Breast epithelium (tissue), 3 donors: Measurements from ENCODE around the gene BRDT.

Source experiments
- POLR2A ChIP-seq: fragments of 450-650 bp; IDR thresholded peaks from one replicate; pipeline ENCODE4 v1.6.1; 2016; ENCODE audit warnings: antibody characterized with exemption, mild to moderate bottlenecking, moderate library complexity
- POLR2AphosphoS5 ChIP-seq, 3 donors: sonication (generic); formaldehyde crosslinking; IDR thresholded peaks; one replicate each; pipeline ENCODE4 v1.6.1; 2017; ENCODE audit warnings: antibody characterized with exemption in 3 of 3
- TF ChIP-seq, protein P1 (sequence below), 3 donors: fragments of 450-650 bp; IDR thresholded peaks; one replicate each; pipeline ENCODE4 v1.5.1; 2016 to 2017; ENCODE audit warnings: antibody characterized with exemption in 3 of 3, mild to moderate bottlenecking in 3 of 3, moderate library complexity in 3 of 3

DNA sequence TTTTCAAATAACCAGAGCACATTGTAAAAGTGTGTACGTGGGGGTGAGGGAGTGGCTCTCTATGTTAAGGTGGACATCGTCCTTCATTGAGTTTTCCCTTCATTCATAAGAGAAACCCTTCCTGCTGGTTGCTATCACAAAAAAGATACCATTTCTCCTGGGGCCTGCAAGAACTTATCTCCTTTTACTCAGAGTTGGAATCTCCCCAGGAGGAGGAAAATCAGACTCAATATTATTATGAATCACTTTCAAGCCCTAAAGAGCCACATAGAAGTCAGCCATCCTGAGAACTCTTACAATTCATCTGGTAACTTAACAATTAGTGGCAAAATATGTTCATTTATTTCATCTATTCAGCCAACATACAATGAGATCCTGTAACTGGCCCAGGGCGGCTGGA, 36.2 kb upstream of the BRDT start:
- TF ChIP-seq, protein P1, sequence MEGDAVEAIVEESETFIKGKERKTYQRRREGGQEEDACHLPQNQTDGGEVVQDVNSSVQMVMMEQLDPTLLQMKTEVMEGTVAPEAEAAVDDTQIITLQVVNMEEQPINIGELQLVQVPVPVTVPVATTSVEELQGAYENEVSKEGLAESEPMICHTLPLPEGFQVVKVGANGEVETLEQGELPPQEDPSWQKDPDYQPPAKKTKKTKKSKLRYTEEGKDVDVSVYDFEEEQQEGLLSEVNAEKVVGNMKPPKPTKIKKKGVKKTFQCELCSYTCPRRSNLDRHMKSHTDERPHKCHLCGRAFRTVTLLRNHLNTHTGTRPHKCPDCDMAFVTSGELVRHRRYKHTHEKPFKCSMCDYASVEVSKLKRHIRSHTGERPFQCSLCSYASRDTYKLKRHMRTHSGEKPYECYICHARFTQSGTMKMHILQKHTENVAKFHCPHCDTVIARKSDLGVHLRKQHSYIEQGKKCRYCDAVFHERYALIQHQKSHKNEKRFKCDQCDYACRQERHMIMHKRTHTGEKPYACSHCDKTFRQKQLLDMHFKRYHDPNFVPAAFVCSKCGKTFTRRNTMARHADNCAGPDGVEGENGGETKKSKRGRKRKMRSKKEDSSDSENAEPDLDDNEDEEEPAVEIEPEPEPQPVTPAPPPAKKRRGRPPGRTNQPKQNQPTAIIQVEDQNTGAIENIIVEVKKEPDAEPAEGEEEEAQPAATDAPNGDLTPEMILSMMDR (IDR thresholded peaks at IDR 0.05): no peak
- TF ChIP-seq POLR2A (no peak), POLR2AphosphoS5 (IDR thresholded peaks at IDR 0.05) (no peak)
